PC-9 (cell line): ENCODE results near the gene STK26.

Source experiments
- CTCF ChIP-seq: fragments of 200-600 bp; sonication (generic); conservative IDR thresholded peaks from 2 replicates; pipeline ENCODE4 v1.6.1; 2017; ENCODE audit warnings: mixed run types, antibody characterized with exemption, mild to moderate bottlenecking, moderate library complexity
- EZH2 ChIP-seq: fragments of 200-600 bp; sonication (generic); IDR thresholded peaks from 2 replicates; pipeline ENCODE4 v1.8.0; 2017; ENCODE audit warnings: antibody characterized with exemption, low read depth

GRCh38 chrX:132016628-132017430 is 6.3 kb upstream of the STK26 start:
- TF ChIP-seq CTCF (no peak), EZH2 (no peak)
